Stimulated activated effector memory CD8-positive, alpha-beta T cell treated with anti-CD3 and anti-CD28 coated beads, Interleukin-12 subunit alpha, Interleukin-12 subunit beta, amount 100 ng/mL, for 72 hours (primary cell): ENCODE measurements around the gene ZKSCAN7.

ENCODE experiments used
- ATAC-seq: fragments of 150-1000 bp; cut with Tn5 transposase; 2 replicates; pipeline ENCODE4 v1.10.0; 2021
- DNase-seq, 2 donors: peaks; one replicate each; pipeline ENCODE4 v3.0.0; 2021 to 2022; ENCODE audit warnings: low spot score in 2 of 2
- H3K27ac Mint-ChIP-seq: one replicate; pipeline ENCODE4 v1.8.0; 2022; ENCODE audit warnings: mild to moderate bottlenecking, mixed read lengths
- H3K36me3 Mint-ChIP-seq: one replicate; pipeline ENCODE4 v1.8.0; 2022; ENCODE audit warnings: mild to moderate bottlenecking, mixed read lengths
- H3K4me1 Mint-ChIP-seq: one replicate; pipeline ENCODE4 v1.8.0; 2022; ENCODE audit warnings: mixed read lengths
- H3K4me3 Mint-ChIP-seq: one replicate; pipeline ENCODE4 v1.8.0; 2022; ENCODE audit warnings: mild to moderate bottlenecking, mixed read lengths
- H3K9me3 Mint-ChIP-seq: one replicate; pipeline ENCODE4 v1.8.0; 2022; ENCODE audit warnings: mixed read lengths

The ZKSCAN7 gene

DNA sequence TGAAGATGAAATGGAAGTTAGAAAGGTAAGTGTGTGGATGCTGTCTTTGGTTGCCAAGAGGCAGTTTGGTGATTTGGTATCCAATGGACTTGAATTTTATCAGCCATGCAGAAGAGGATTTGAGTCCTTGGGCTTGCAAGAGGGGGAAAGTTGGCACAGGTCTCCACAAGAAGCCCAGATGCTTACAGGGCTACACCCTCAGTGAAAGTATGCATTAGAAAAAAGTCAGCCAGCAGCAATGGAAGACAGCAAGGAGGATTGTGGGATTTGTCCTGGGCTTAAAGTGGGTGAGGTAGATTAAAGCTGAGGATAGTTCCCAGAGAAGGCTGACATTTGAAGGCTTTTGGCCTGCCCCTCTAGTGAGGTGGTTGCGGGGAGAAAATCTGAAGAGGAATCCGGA is 46.8 kb downstream of the ZKSCAN7 start:
- Mint-ChIP-seq H3K4me3 (no peak overlapping the region), H3K36me3 (no peaks in the 10 kb centered on the region), H3K4me1 (no peaks in the 10 kb centered on the region), H3K27ac (no peak overlapping the region), H3K9me3 (peaks cover 1% of the 10 kb centered on the region)
- ATAC-seq (no peak), DNase-seq (no peak)

- DNase-seq (no peak), ATAC-seq (no peak)
- Mint-ChIP-seq H3K27ac (no peak overlapping the region), H3K4me3 (no peak overlapping the region), H3K9me3 (no peaks in the 10 kb centered on the region), H3K36me3 (no peaks in the 10 kb centered on the region), H3K4me1 (no peaks in the 10 kb centered on the region)
Observed at GRCh38 chr3:44612678-44613077, 57.7 kb downstream of the ZKSCAN7 start.
